ENCODE data around the gene SOCS6. TPM values are rescaled to one million over a fixed set of nuclear protein-coding genes. Genes with fewer than 3 reads are reported as not detected.

The SOCS6 gene
- total RNA-seq, 1 experiment from 2014 or later: 53.4 TPM

DNA sequence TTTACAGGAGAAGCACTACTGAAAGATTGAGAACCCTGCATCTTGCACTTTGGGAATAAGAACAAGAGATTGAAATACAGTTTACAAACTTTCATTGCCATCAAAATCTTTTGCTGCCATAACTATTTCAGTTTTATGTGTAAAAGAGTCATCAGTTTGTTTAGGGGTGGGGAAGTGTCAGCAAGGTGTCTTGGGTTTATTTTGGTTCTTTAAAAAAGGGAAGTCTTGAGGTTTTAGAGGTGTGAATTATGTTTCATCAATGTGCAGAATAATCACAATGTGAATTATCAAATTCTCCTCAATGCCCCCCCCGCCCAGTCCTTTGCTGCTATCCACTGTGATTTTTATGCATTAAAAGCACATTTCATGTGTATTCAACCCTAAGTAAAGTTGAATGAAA, 37.4 kb downstream of the SOCS6 start:
- ATAC-seq (no peak), DNase-seq (ENCODE audit: low read depth, low spot score) (no peak)
- no peak overlapping the region for H3K27ac ChIP-seq (ENCODE audit: low read depth, low read length)
- ChIA-PET CTCF (no interaction called here), RAD21 (ENCODE audit: low non-redundant PET in 1 of 2, low total read pairs in 2 of 2, uncharacterized antibody in 2 of 2, unreplicated experiment in 2 of 2) (no interaction called here), POLR2A (no interaction called here)
- peaks cover 10 to 21% of the 10 kb centered on the region in 2 experiments for H3K4me1 ChIP-seq (ENCODE audit: control insufficient read depth in 1 of 2, insufficient read depth in 2 of 2, low read length in 2 of 2)
- no peaks in the 10 kb centered on the region for H3K9me3 ChIP-seq (ENCODE audit: control insufficient read depth in 1 of 2, insufficient read depth in 1 of 2, low read depth in 1 of 2, low read length in 2 of 2)
- 0 out of 2 replicates have a peak, but pooled peaks cover 4% of the 10 kb centered on the region for H4K20me1 ChIP-seq (ENCODE audit: insufficient read depth)
- no TSS peak for BruUV-seq (replicated peaks)
- no peaks in the 10 kb centered on the region for H3K27me3 ChIP-seq (ENCODE audit: insufficient read depth, low read length)
- H2AFZ ChIP-seq (ENCODE audit: low read depth, low read length, poor library complexity, severe bottlenecking): no peak overlapping the region
- TF ChIP-seq YY1 (IDR thresholded peaks at IDR 0.05; ENCODE audit: extremely low read depth, insufficient replicate concordance, low read depth, low read length) (no peak), ELF1 (IDR thresholded peaks at IDR 0.05; ENCODE audit: borderline replicate concordance, low read depth) (no peak), CEBPB (IDR thresholded peaks at IDR 0.05; ENCODE audit: low read depth) (no peak), RAD21 (IDR thresholded peaks at IDR 0.05; ENCODE audit: low read depth) (no peak), EZH2phosphoT487 (IDR thresholded peaks at IDR 0.05; ENCODE audit: borderline replicate concordance) (no peak), JUND (IDR thresholded peaks at IDR 0.05) (no peak), CBX3 (IDR thresholded peaks at IDR 0.05; ENCODE audit: low read depth) (no peak), ZFX (IDR thresholded peaks at IDR 0.05) (no peak), ZNF274 (IDR thresholded peaks at IDR 0.05; ENCODE audit: low read depth, low read length) (no peak), POLR2AphosphoS5 (IDR thresholded peaks at IDR 0.05; ENCODE audit: low read depth, low read length) (no peak), TCF7L2 (IDR thresholded peaks at IDR 0.05; ENCODE audit: borderline replicate concordance, extremely low read depth, insufficient read depth, insufficient read length) (no peak), FOSL1 (IDR thresholded peaks at IDR 0.05; ENCODE audit: low read depth) (no peak), EZH2 (IDR thresholded peaks at IDR 0.05) (no peak)
- TF ChIP-seq, protein P1, sequence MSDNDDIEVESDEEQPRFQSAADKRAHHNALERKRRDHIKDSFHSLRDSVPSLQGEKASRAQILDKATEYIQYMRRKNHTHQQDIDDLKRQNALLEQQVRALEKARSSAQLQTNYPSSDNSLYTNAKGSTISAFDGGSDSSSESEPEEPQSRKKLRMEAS (IDR thresholded peaks at IDR 0.05): no peak
- TF ChIP-seq, protein P2, sequence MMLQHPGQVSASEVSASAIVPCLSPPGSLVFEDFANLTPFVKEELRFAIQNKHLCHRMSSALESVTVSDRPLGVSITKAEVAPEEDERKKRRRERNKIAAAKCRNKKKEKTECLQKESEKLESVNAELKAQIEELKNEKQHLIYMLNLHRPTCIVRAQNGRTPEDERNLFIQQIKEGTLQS (IDR thresholded peaks at IDR 0.05): no peak
- TF ChIP-seq, protein P3, sequence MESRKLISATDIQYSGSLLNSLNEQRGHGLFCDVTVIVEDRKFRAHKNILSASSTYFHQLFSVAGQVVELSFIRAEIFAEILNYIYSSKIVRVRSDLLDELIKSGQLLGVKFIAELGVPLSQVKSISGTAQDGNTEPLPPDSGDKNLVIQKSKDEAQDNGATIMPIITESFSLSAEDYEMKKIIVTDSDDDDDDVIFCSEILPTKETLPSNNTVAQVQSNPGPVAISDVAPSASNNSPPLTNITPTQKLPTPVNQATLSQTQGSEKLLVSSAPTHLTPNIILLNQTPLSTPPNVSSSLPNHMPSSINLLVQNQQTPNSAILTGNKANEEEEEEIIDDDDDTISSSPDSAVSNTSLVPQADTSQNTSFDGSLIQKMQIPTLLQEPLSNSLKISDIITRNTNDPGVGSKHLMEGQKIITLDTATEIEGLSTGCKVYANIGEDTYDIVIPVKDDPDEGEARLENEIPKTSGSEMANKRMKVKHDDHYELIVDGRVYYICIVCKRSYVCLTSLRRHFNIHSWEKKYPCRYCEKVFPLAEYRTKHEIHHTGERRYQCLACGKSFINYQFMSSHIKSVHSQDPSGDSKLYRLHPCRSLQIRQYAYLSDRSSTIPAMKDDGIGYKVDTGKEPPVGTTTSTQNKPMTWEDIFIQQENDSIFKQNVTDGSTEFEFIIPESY (IDR thresholded peaks at IDR 0.05; ENCODE audit: extremely low read depth, insufficient replicate concordance, low read length): no peak
- H3K4me2 ChIP-seq (ENCODE audit: low read length): no peak overlapping the region
- H3K36me3 ChIP-seq (ENCODE audit: control insufficient read depth in 1 of 2, insufficient read depth in 2 of 2, low read length in 2 of 2): peaks cover 7 to 30% of the 10 kb centered on the region in 2 experiments; a peak in 3 of 4 replicates
- H3K4me3 ChIP-seq (replicated peaks in 1 of 2; ENCODE audit: low read depth in 1 of 2, low read length in 2 of 2): no peak overlapping the region
- H3K79me2 ChIP-seq (ENCODE audit: insufficient read depth, low read length): peaks cover 96% of the 10 kb centered on the region
- intact Hi-C loops (cut with micrococcal nuclease): no loop called here
- no peaks in the 10 kb centered on the region for H3K9me2 ChIP-seq (ENCODE audit: insufficient read depth)
- no peak overlapping the region for H3K9ac ChIP-seq (ENCODE audit: low read length)

Data from HCT116 (cell line).